ENCODE measurements around the gene NIM1K.

GRCh38 chr5:43209833-43210232, 17.8 kb downstream of the NIM1K start:
- TF ChIP-seq CTCF (IDR thresholded peaks at IDR 0.05) = no peak
- TF ChIP-seq POLR2A (IDR thresholded peaks at IDR 0.05) = no peak

All from Peyer's patch (tissue), 4 donors.